HepG2 (cell line): ENCODE data around the gene ALDH1A1. TPM values are rescaled to one million over a fixed set of nuclear protein-coding genes. Genes with fewer than 3 reads are reported as not detected.

Experiments
- CREB1 ChIP-seq, 2 experiments: fragments of 450-650 bp in 1 of 2; IDR thresholded peaks; 2 replicates each; pipeline ENCODE4 v1.6.1; 2016 to 2017; ENCODE audit warnings: control low read depth in 1 of 2, mild to moderate bottlenecking in 1 of 2, missing compliant biosample characterization in 1 of 2, missing genetic modification characterization in 1 of 2
- EP300 ChIP-seq, 3 experiments: sonication (generic) in 1 of 3; formaldehyde crosslinking in 1 of 3; IDR thresholded peaks; 2 replicates each; pipeline versions ENCODE4 v1.5.1 to v1.6.1; 2011 to 2020; ENCODE audit warnings: low read depth in 2 of 3, low read length in 2 of 3, borderline replicate concordance in 1 of 3, improper control_type of control experiment in 1 of 3, mild to moderate bottlenecking in 1 of 3, missing genetic modification reagents in 1 of 3, moderate library complexity in 1 of 3
- HMG20A ChIP-seq: IDR thresholded peaks from 2 replicates; pipeline ENCODE4 v1.6.1; 2016; ENCODE audit warnings: borderline replicate concordance
- KAT7 ChIP-seq: IDR thresholded peaks from 2 replicates; pipeline ENCODE4 v1.6.1; 2018; ENCODE audit warnings: borderline replicate concordance, missing compliant biosample characterization
- MAFF ChIP-seq: IDR thresholded peaks from 2 replicates; pipeline ENCODE4 v1.6.1; 2011; ENCODE audit warnings: low read depth, low read length, improper control_type of control experiment
- POLR2A ChIP-seq, 2 experiments: IDR thresholded peaks; 2 replicates each; pipeline ENCODE4 v1.6.1; 2011; ENCODE audit warnings: low read depth in 2 of 2, low read length in 2 of 2, mild to moderate bottlenecking in 1 of 2, moderate library complexity in 1 of 2; ENCODE audit not compliant: insufficient read depth in 1 of 2
- SALL1 ChIP-seq: sonication (generic); formaldehyde crosslinking; IDR thresholded peaks from 2 replicates; pipeline ENCODE4 v1.8.0; 2022; ENCODE audit warnings: mild to moderate bottlenecking, missing genetic modification reagents
- SOX13 ChIP-seq, 3 experiments: fragments of 450-650 bp in 1 of 3; sonication (generic) in 1 of 3; formaldehyde crosslinking in 1 of 3; IDR thresholded peaks in 2 of 3; conservative IDR thresholded peaks in 1 of 3; 2 replicates each; pipeline versions ENCODE4 v1.5.0 to v1.6.1; 2016 to 2020; ENCODE audit warnings: antibody characterized with exemption in 1 of 3, mild to moderate bottlenecking in 1 of 3, missing compliant biosample characterization in 1 of 3, missing genetic modification reagents in 1 of 3, moderate library complexity in 1 of 3
- SOX6 ChIP-seq, 2 experiments: fragments of 450-650 bp in 1 of 2; sonication (generic) in 1 of 2; formaldehyde crosslinking in 1 of 2; IDR thresholded peaks; 2 replicates each; pipeline versions ENCODE4 v1.4.0 to v1.6.1; 2017 to 2020; ENCODE audit warnings: antibody characterized with exemption in 1 of 2, mild to moderate bottlenecking in 1 of 2, missing genetic modification reagents in 1 of 2
- ZNF253 ChIP-seq: sonication (generic); formaldehyde crosslinking; IDR thresholded peaks from 2 replicates; pipeline ENCODE4 v1.8.0; 2022; ENCODE audit warnings: mild to moderate bottlenecking, missing genetic modification reagents, borderline replicate concordance
- ZNF75D ChIP-seq: sonication (generic); formaldehyde crosslinking; IDR thresholded peaks from 2 replicates; pipeline ENCODE4 v1.8.1; 2023; ENCODE audit warnings: missing genetic modification reagents, mild to moderate bottlenecking, borderline replicate concordance
- ZNF891 ChIP-seq: sonication (generic); formaldehyde crosslinking; IDR thresholded peaks from 2 replicates; pipeline ENCODE4 v1.5.0; 2020; ENCODE audit warnings: mild to moderate bottlenecking, missing genetic modification reagents
- ZSCAN25 ChIP-seq: sonication (generic); formaldehyde crosslinking; IDR thresholded peaks from 2 replicates; pipeline ENCODE4 v1.8.0; 2022; ENCODE audit warnings: mild to moderate bottlenecking, missing genetic modification reagents
- polyA plus RNA-seq, 8 experiments: library from polyadenylated mRNA; depleted of rRNA in 3 of 8; stranded (reverse) in 7 of 8; unstranded in 1 of 8; fragments of >200 nt; fragmentation: Illumina TruSeq in 4 of 8; extraction: Trizol in 4 of 8; gene quantifications; 2 replicates each; pipeline versions ENCODE4 v1.2.1 to v1.2.3, GENCODE V29; 2011 to 2016; ENCODE audit warnings: low read depth in 4 of 8, missing spikeins in 1 of 8, mixed read lengths in 1 of 8; ENCODE audit not compliant: insufficient read depth in 1 of 8
- total RNA-seq, 5 experiments: library from RNA; depleted of rRNA; stranded (reverse); fragments of >200 nt; fragmentation: Illumina TruSeq; extraction: Trizol; gene quantifications; 2 replicates each; pipeline ENCODE4 v1.2.3, GENCODE V29; 2016; ENCODE audit warnings: low read depth in 1 of 5
- TF ChIP-seq, protein P1 (sequence below): sonication (generic); formaldehyde crosslinking; IDR thresholded peaks from 2 replicates; pipeline ENCODE4 v1.5.1; 2020; ENCODE audit warnings: mild to moderate bottlenecking, missing genetic modification reagents, borderline replicate concordance
- TF ChIP-seq, protein P2 (sequence below): sonication (generic); formaldehyde crosslinking; IDR thresholded peaks from 2 replicates; pipeline ENCODE4 v1.4.0; 2020; ENCODE audit warnings: missing genetic modification reagents
- TF ChIP-seq, protein P3 (sequence below): sonication (generic); formaldehyde crosslinking; conservative IDR thresholded peaks from 2 replicates; pipeline ENCODE4 v1.4.0; 2020; ENCODE audit warnings: mild to moderate bottlenecking, missing genetic modification reagents, moderate library complexity

Gene ALDH1A1
- total and polyA plus RNA-seq, 2 of the 13 experiments (the other 11 are each of a cell fraction or from before 2014, with no cell fraction given), result 88.2 to 439 TPM

DNA sequence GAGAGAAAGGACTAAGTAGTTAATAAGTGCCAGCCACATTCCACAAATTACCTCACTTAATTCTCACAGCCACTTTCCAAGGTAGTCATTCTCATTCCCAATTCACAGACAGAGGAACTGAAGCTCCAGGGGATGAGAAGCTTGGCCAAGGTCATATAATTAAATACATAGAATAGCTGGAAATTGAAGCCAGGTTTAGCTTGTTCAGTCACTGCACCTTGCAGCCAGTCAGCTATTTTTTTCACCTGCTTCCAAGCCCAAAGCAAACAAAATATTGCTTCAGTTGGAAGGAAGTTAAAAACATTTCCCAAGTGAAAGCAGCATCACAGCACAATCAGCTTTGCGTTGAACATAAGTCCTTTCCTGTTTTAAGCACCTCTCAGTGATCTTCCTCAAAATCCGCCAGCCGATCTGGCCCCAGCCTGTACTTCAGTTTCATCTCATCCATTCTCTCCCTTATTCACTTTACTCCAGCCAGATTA is 4.8 kb downstream of the ALDH1A1 start (continued):
- TF ChIP-seq, protein P1, sequence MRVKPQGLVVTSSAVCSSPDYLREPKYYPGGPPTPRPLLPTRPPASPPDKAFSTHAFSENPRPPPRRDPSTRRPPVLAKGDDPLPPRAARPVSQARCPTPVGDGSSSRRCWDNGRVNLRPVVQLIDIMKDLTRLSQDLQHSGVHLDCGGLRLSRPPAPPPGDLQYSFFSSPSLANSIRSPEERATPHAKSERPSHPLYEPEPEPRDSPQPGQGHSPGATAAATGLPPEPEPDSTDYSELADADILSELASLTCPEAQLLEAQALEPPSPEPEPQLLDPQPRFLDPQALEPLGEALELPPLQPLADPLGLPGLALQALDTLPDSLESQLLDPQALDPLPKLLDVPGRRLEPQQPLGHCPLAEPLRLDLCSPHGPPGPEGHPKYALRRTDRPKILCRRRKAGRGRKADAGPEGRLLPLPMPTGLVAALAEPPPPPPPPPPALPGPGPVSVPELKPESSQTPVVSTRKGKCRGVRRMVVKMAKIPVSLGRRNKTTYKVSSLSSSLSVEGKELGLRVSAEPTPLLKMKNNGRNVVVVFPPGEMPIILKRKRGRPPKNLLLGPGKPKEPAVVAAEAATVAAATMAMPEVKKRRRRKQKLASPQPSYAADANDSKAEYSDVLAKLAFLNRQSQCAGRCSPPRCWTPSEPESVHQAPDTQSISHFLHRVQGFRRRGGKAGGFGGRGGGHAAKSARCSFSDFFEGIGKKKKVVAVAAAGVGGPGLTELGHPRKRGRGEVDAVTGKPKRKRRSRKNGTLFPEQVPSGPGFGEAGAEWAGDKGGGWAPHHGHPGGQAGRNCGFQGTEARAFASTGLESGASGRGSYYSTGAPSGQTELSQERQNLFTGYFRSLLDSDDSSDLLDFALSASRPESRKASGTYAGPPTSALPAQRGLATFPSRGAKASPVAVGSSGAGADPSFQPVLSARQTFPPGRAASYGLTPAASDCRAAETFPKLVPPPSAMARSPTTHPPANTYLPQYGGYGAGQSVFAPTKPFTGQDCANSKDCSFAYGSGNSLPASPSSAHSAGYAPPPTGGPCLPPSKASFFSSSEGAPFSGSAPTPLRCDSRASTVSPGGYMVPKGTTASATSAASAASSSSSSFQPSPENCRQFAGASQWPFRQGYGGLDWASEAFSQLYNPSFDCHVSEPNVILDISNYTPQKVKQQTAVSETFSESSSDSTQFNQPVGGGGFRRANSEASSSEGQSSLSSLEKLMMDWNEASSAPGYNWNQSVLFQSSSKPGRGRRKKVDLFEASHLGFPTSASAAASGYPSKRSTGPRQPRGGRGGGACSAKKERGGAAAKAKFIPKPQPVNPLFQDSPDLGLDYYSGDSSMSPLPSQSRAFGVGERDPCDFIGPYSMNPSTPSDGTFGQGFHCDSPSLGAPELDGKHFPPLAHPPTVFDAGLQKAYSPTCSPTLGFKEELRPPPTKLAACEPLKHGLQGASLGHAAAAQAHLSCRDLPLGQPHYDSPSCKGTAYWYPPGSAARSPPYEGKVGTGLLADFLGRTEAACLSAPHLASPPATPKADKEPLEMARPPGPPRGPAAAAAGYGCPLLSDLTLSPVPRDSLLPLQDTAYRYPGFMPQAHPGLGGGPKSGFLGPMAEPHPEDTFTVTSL (CRISPR knock-in tag), result 0 out of 2 replicates have a peak, but pooled peaks have one; percentile 18
- TF ChIP-seq MAFF, result peak; percentile 23; the same call in 1 of the 2 replicates
- TF ChIP-seq, protein P2, sequence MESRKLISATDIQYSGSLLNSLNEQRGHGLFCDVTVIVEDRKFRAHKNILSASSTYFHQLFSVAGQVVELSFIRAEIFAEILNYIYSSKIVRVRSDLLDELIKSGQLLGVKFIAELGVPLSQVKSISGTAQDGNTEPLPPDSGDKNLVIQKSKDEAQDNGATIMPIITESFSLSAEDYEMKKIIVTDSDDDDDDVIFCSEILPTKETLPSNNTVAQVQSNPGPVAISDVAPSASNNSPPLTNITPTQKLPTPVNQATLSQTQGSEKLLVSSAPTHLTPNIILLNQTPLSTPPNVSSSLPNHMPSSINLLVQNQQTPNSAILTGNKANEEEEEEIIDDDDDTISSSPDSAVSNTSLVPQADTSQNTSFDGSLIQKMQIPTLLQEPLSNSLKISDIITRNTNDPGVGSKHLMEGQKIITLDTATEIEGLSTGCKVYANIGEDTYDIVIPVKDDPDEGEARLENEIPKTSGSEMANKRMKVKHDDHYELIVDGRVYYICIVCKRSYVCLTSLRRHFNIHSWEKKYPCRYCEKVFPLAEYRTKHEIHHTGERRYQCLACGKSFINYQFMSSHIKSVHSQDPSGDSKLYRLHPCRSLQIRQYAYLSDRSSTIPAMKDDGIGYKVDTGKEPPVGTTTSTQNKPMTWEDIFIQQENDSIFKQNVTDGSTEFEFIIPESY (CRISPR knock-in tag), result no peak
- peak; percentile 32; the same call in 1 of the 2 replicates for TF ChIP-seq KAT7 (CRISPR knock-in tag)
- no peak for TF ChIP-seq EP300 (IDR thresholded peaks at IDR 0.05; ENCODE audit: low read depth in 2 of 2, low read length in 2 of 2)
- no peak for TF ChIP-seq EP300 (CRISPR knock-in tag; IDR thresholded peaks at IDR 0.05; ENCODE audit: borderline replicate concordance)
- TF ChIP-seq ZSCAN25 (CRISPR knock-in tag), result no peak
- TF ChIP-seq, protein P3, sequence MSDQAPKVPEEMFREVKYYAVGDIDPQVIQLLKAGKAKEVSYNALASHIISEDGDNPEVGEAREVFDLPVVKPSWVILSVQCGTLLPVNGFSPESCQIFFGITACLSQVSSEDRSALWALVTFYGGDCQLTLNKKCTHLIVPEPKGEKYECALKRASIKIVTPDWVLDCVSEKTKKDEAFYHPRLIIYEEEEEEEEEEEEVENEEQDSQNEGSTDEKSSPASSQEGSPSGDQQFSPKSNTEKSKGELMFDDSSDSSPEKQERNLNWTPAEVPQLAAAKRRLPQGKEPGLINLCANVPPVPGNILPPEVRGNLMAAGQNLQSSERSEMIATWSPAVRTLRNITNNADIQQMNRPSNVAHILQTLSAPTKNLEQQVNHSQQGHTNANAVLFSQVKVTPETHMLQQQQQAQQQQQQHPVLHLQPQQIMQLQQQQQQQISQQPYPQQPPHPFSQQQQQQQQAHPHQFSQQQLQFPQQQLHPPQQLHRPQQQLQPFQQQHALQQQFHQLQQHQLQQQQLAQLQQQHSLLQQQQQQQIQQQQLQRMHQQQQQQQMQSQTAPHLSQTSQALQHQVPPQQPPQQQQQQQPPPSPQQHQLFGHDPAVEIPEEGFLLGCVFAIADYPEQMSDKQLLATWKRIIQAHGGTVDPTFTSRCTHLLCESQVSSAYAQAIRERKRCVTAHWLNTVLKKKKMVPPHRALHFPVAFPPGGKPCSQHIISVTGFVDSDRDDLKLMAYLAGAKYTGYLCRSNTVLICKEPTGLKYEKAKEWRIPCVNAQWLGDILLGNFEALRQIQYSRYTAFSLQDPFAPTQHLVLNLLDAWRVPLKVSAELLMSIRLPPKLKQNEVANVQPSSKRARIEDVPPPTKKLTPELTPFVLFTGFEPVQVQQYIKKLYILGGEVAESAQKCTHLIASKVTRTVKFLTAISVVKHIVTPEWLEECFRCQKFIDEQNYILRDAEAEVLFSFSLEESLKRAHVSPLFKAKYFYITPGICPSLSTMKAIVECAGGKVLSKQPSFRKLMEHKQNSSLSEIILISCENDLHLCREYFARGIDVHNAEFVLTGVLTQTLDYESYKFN, result peak; percentile 41; the same call in 1 of the 2 replicates
- no peak for TF ChIP-seq ZNF75D (CRISPR knock-in tag)
- TF ChIP-seq SOX13 (IDR thresholded peaks at IDR 0.05), result no peak
- TF ChIP-seq SOX13 (CRISPR knock-in tag; conservative IDR thresholded peaks at IDR 0.05 in 1 of 2, IDR thresholded peaks at IDR 0.05 in 1 of 2), result 0 out of 4 replicates have a peak, but pooled peaks of 1 of the 2 experiments have one; percentile 28
- no peak for TF ChIP-seq ZNF891 (CRISPR knock-in tag)
- TF ChIP-seq POLR2A (IDR thresholded peaks at IDR 0.05; ENCODE audit: insufficient read depth in 1 of 2, low read depth in 2 of 2, low read length in 2 of 2), result 0 out of 4 replicates have a peak, but pooled peaks of 1 of the 2 experiments have one; percentile 31
- no peak for TF ChIP-seq SOX6 (IDR thresholded peaks at IDR 0.05)
- peak; percentile 29; the same call in 1 of the 2 replicates for TF ChIP-seq SOX6 (CRISPR knock-in tag; IDR thresholded peaks at IDR 0.05)
- TF ChIP-seq SALL1 (CRISPR knock-in tag), result peak; percentile 33; the same call in 1 of the 2 replicates
- no peak for TF ChIP-seq ZNF253
- TF ChIP-seq HMG20A (CRISPR knock-in tag), result no peak
- no peak for TF ChIP-seq CREB1 (IDR thresholded peaks at IDR 0.05)
- TF ChIP-seq CREB1 (CRISPR knock-in tag; IDR thresholded peaks at IDR 0.05), result no peak
